Breast epithelium (tissue), 3 donors: Measurements from ENCODE around the gene RAB13.
"Not testable (repeated sequence)": the region's sequence is repeated elsewhere in the genome, so short reads cannot be mapped to it uniquely, and the experiment has no call there.

Experiments used
- POLR2A ChIP-seq: fragments of 450-650 bp; IDR thresholded peaks from one replicate; pipeline ENCODE4 v1.6.1; 2016; ENCODE audit warnings: antibody characterized with exemption, mild to moderate bottlenecking, moderate library complexity
- TF ChIP-seq, protein P1 (sequence below), 3 donors: fragments of 450-650 bp; IDR thresholded peaks; one replicate each; pipeline ENCODE4 v1.5.1; 2016 to 2017; ENCODE audit warnings: antibody characterized with exemption in 3 of 3, mild to moderate bottlenecking in 3 of 3, moderate library complexity in 3 of 3

DNA sequence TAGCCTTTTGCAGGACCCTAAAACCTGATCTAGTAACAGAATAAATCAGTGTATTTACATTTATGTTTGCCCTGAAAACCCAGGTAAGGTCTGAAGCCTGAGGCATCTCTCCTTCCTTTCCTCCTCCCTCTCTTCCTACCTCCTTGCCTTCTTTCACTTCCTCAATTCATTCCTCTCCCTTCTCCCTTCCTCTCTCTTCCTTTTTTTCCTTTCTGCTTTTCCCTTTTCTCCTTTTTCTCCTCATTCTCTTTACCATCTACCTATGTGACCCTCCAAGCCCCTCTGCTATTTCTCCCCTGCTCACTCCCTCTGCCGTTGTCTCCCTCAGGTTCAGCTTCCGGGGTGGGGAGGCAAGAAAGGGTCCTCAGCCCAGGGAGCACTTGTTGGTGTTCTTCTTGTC is 4.4 kb downstream of the RAB13 start:
- TF ChIP-seq POLR2A, result not testable (repeated sequence)
- TF ChIP-seq, protein P1, sequence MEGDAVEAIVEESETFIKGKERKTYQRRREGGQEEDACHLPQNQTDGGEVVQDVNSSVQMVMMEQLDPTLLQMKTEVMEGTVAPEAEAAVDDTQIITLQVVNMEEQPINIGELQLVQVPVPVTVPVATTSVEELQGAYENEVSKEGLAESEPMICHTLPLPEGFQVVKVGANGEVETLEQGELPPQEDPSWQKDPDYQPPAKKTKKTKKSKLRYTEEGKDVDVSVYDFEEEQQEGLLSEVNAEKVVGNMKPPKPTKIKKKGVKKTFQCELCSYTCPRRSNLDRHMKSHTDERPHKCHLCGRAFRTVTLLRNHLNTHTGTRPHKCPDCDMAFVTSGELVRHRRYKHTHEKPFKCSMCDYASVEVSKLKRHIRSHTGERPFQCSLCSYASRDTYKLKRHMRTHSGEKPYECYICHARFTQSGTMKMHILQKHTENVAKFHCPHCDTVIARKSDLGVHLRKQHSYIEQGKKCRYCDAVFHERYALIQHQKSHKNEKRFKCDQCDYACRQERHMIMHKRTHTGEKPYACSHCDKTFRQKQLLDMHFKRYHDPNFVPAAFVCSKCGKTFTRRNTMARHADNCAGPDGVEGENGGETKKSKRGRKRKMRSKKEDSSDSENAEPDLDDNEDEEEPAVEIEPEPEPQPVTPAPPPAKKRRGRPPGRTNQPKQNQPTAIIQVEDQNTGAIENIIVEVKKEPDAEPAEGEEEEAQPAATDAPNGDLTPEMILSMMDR (IDR thresholded peaks at IDR 0.05), result not testable (repeated sequence)
